HPDE6-E6E7 (cell line): ENCODE data around the gene PRXL2C.

Experiments used
- DNase-seq: peaks from one replicate; pipeline ENCODE4 v3.0.0; 2011; ENCODE audit warnings: missing footprints; ENCODE audit errors: extremely low spot score

PRXL2C gene

DNA sequence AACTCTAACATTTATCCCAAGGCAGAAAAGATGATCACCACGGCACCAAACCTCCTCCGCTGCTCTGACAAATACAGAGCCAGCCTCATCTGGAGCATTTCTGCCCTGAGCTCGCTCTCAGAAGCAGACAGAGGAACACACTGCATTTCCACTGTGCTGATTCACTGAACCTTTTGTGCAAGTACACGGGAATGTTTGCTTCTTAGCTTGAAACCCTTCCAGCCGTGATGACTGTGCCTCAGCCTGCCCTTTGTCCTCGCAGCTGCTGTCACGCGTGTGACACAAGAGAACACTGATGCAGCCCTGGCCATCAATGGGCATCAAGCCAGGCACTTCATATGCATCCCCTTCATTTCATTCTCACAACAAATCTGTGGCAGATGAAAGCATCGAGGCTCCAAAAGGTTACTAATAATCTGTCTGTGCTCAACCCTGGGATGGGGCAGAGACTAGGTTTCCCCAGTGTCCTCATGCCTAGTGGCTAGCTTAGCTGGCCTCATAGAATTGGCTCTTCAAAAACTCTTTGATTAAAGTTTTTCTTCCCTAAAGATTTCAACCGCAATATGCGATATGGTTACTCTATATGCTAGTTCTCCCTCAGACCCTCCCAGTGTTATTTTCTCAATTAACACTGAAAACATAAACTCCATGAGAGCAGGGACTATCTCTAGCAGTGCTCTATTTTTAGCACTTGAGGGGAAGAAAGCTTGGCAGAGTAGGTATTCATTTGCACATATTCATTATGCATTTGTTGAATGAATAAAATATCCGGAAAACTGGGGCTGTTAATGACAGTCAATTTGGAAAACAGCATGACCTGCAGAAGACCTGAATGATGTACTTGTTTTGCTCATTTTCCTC lies 42.8 kb downstream of the PRXL2C start:
- DNase-seq = peak; percentile 13

DNA sequence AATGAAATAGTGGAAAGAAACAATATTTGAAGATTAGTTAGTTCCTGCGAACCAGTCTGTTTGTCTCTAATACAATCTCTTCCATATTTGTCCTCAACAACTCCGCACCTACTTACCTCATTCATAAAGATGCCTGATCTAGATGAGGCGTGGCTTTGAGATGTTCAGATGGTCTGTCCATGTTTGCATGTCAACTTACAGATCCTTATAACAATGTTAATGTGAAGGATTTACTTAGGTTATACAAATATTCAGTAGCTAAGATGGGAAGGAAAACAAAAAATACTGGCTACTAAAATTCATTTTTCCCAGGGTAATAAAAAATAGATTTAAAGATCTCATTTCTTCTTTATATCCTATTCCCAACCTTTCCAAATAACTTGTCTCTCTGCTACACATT lies 43.8 kb downstream of the PRXL2C start:
- no peak for DNase-seq

GRCh38 chr9:96609732-96610131 lies 45.4 kb downstream of the PRXL2C start:
- no peak for DNase-seq

- no peak for DNase-seq
These were observed 47.1 kb downstream of the PRXL2C start for GRCh38 chr9:96607971-96608370.

DNA sequence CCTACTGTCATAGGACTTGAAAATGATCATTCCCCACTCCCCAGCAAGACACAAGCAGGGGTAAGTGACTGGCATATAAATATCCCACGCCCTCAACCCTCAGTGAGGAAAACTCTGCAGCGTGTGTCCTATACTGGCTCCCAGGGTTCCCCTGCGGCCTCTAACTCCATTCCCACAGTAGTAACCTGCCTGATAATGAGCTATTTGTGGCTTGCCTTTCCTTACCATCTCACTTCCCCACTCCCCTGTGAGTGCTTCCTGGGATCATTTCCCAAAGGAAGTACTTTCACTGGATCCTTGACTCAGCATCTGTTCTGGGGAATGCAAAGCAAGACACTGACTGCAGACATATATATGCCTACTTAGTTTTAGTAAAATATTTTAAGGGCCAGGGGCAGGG lies 49.8 kb downstream of the PRXL2C start:
- no peak for DNase-seq

DNA sequence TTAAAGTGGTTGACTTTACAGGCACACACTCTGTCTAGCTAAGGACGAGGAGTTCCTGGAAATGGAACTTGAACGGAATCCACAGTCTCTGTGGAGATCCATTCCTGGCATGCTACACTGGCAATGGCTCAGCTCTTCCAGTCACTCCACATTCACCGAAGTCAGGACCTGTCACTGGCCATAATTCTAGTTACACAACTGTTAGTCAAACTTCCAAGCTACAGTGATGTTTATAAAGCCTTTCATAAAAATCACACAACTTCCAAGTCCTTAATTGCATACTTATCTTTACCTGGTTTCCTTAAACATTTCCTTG lies 51.2 kb downstream of the PRXL2C start:
- DNase-seq = no peak

- no peak for DNase-seq
These were observed 51.7 kb downstream of the PRXL2C start for GRCh38 chr9:96603305-96604003.

- no peak for DNase-seq
These were observed 55.8 kb downstream of the PRXL2C start for GRCh38 chr9:96599298-96599697.

DNA sequence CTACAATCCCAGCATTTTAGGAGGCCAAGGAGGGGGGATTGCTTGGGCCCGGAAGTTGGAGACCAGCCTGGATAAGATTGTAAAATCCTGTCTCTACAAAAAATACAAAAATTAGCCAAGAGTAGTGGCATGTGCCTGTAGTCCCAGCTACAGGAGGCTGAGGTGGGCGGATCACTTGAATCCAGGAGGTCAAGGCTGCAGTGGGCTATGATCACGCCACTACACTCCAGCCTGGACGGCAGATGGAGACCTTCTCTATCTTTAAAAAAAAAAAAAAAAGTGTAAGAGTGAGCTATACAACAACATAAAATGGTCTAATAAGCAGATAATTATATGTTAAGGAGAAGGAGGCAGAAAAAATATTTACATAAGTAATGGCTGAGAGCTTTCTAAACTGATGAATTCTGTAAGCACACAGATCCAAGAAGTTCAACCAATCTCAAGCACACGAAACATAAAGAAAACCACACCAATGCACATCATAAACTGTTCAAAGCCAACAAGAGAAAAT lies 58.5 kb downstream of the PRXL2C start:
- DNase-seq = no peak
